ENCODE data around the gene BGN.

DNA sequence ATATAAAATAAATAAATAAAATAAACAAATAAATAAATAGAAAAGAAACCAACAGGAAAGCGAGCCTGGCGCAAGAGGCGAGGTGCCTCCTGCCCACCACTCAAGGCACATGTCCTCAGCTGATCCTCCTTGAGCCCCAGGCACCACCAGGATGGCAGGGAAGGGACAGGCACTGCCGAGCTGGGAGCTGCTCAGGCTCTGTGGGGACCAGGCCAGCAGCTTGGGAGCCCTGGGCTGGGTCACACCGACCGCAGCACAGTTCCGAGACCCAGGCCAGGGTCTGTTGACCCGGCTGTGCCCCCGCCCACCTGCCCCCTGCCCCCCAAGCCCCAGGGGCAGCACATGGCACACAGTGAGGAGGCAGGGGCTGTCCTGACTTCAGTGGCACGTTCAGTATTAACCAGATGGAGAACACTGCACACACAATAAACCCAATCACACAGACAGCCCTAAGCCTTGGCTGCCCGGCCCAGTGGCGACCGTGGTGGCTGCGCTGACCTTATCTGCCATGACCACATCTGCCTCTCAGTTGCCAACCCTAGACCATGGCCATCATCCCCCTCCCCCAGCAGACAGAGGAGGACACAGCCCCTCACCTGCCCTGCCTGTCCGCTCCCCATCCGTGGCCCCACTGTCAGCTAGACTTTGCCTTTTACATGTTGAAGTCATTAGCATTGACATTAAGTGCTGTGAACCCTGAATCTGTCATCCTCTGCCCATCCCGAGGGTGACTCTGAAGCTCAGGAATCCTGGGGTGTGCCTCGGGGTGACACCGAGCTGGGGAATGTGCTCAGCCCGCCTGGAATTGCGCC is 46.0 kb upstream of the BGN start:
- TF ChIP-seq, protein P1, sequence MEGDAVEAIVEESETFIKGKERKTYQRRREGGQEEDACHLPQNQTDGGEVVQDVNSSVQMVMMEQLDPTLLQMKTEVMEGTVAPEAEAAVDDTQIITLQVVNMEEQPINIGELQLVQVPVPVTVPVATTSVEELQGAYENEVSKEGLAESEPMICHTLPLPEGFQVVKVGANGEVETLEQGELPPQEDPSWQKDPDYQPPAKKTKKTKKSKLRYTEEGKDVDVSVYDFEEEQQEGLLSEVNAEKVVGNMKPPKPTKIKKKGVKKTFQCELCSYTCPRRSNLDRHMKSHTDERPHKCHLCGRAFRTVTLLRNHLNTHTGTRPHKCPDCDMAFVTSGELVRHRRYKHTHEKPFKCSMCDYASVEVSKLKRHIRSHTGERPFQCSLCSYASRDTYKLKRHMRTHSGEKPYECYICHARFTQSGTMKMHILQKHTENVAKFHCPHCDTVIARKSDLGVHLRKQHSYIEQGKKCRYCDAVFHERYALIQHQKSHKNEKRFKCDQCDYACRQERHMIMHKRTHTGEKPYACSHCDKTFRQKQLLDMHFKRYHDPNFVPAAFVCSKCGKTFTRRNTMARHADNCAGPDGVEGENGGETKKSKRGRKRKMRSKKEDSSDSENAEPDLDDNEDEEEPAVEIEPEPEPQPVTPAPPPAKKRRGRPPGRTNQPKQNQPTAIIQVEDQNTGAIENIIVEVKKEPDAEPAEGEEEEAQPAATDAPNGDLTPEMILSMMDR (IDR thresholded peaks at IDR 0.05; ENCODE audit: insufficient read depth, low read length, poor library complexity, severe bottlenecking), result no peak
- no peak for TF ChIP-seq EZH2phosphoT487 (conservative IDR thresholded peaks at IDR 0.05; ENCODE audit: low read length)

All from SU-DHL-6 (cell line).